ENCODE measurements around the gene DOCK7.
"Not testable (repeated sequence)": the region's sequence is repeated elsewhere in the genome, so short reads cannot be mapped to it uniquely, and the experiment has no call there.

DOCK7 gene

GRCh38 chr1:62612770-62613169 is 75.4 kb downstream of the DOCK7 start:
- H3K27me3 ChIP-seq (ENCODE audit: low read length), result no peaks in the 10 kb centered on the region
- H3K79me2 ChIP-seq (ENCODE audit: insufficient read depth, low read length), result no peaks in the 10 kb centered on the region
- H3K36me3 ChIP-seq (ENCODE audit: low read length), result no peaks in the 10 kb centered on the region
- TF ChIP-seq EZH2phosphoT487 (conservative IDR thresholded peaks at IDR 0.05; ENCODE audit: low read length), result no peak
- TF ChIP-seq CTCF (IDR thresholded peaks at IDR 0.05; ENCODE audit: insufficient read depth, low read length, poor library complexity, severe bottlenecking), result no peak
- peak overlapping the region; percentile 43 for H3K27ac ChIP-seq (ENCODE audit: low read depth, low read length)
- no peak overlapping the region for H3K4me3 ChIP-seq (ENCODE audit: insufficient read depth, low read length, poor library complexity, severe bottlenecking)
- H3K9me2 ChIP-seq (replicated peaks; ENCODE audit: insufficient read depth, low read length), result no peaks in the 10 kb centered on the region
- no peaks in the 10 kb centered on the region for H3K9me3 ChIP-seq (ENCODE audit: insufficient read depth, low read length)
- no peak overlapping the region for H3K9ac ChIP-seq (ENCODE audit: low read length)
- H3K4me2 ChIP-seq (ENCODE audit: low read depth, low read length, poor library complexity, severe bottlenecking), result peak overlapping the region; percentile 70
- peak overlapping the region; percentile 52 for H2AFZ ChIP-seq (ENCODE audit: low read depth, low read length, severe bottlenecking)
- no peaks in the 10 kb centered on the region for H4K20me1 ChIP-seq (ENCODE audit: low read depth, low read length)
- H3F3A ChIP-seq (ENCODE audit: insufficient read depth), result no peaks in the 10 kb centered on the region

- not testable (repeated sequence) for H3F3A ChIP-seq (ENCODE audit: insufficient read depth); H3K79me2 ChIP-seq (ENCODE audit: insufficient read depth, low read length); H2AFZ ChIP-seq (ENCODE audit: low read depth, low read length, severe bottlenecking); H3K27me3 ChIP-seq (ENCODE audit: low read length); H3K4me3 ChIP-seq (ENCODE audit: insufficient read depth, low read length, poor library complexity, severe bottlenecking); H3K4me2 ChIP-seq (ENCODE audit: low read depth, low read length, poor library complexity, severe bottlenecking); H3K36me3 ChIP-seq (ENCODE audit: low read length); H4K20me1 ChIP-seq (ENCODE audit: low read depth, low read length); H3K9ac ChIP-seq (ENCODE audit: low read length); H3K27ac ChIP-seq (ENCODE audit: low read depth, low read length); H3K9me2 ChIP-seq (replicated peaks; ENCODE audit: insufficient read depth, low read length); H3K9me3 ChIP-seq (ENCODE audit: insufficient read depth, low read length)
These were observed 77.6 kb downstream of the DOCK7 start for GRCh38 chr1:62610588-62610987.

GRCh38 chr1:62608905-62609304 is 79.3 kb downstream of the DOCK7 start:
- Histone ChIP-seq H3K27ac (ENCODE audit: low read depth, low read length) (no peak overlapping the region), H3K4me2 (ENCODE audit: low read depth, low read length, poor library complexity, severe bottlenecking) (no peak overlapping the region), H3K79me2 (ENCODE audit: insufficient read depth, low read length) (no peaks in the 10 kb centered on the region), H2AFZ (ENCODE audit: low read depth, low read length, severe bottlenecking) (no peak overlapping the region), H3K9me3 (ENCODE audit: insufficient read depth, low read length) (no peaks in the 10 kb centered on the region), H3F3A (ENCODE audit: insufficient read depth) (no peaks in the 10 kb centered on the region), H3K9me2 (replicated peaks; ENCODE audit: insufficient read depth, low read length) (no peaks in the 10 kb centered on the region), H3K9ac (ENCODE audit: low read length) (no peak overlapping the region), H3K27me3 (ENCODE audit: low read length) (no peaks in the 10 kb centered on the region), H3K36me3 (ENCODE audit: low read length) (no peaks in the 10 kb centered on the region), H3K4me3 (ENCODE audit: insufficient read depth, low read length, poor library complexity, severe bottlenecking) (no peak overlapping the region), H4K20me1 (ENCODE audit: low read depth, low read length) (no peaks in the 10 kb centered on the region)
- TF ChIP-seq EZH2phosphoT487 (conservative IDR thresholded peaks at IDR 0.05; ENCODE audit: low read length) (no peak), CTCF (IDR thresholded peaks at IDR 0.05; ENCODE audit: insufficient read depth, low read length, poor library complexity, severe bottlenecking) (no peak)

- Histone ChIP-seq H3K9me3 (ENCODE audit: insufficient read depth, low read length) (no peaks in the 10 kb centered on the region), H3F3A (ENCODE audit: insufficient read depth) (no peaks in the 10 kb centered on the region), H3K4me2 (ENCODE audit: low read depth, low read length, poor library complexity, severe bottlenecking) (no peak overlapping the region), H3K36me3 (ENCODE audit: low read length) (no peaks in the 10 kb centered on the region), H3K79me2 (ENCODE audit: insufficient read depth, low read length) (no peaks in the 10 kb centered on the region), H2AFZ (ENCODE audit: low read depth, low read length, severe bottlenecking) (no peak overlapping the region), H3K9me2 (replicated peaks; ENCODE audit: insufficient read depth, low read length) (no peaks in the 10 kb centered on the region), H3K27ac (ENCODE audit: low read depth, low read length) (no peak overlapping the region), H4K20me1 (ENCODE audit: low read depth, low read length) (no peaks in the 10 kb centered on the region), H3K9ac (ENCODE audit: low read length) (no peak overlapping the region), H3K4me3 (ENCODE audit: insufficient read depth, low read length, poor library complexity, severe bottlenecking) (no peak overlapping the region), H3K27me3 (ENCODE audit: low read length) (no peaks in the 10 kb centered on the region)
- TF ChIP-seq CTCF (IDR thresholded peaks at IDR 0.05; ENCODE audit: insufficient read depth, low read length, poor library complexity, severe bottlenecking) (no peak), EZH2phosphoT487 (conservative IDR thresholded peaks at IDR 0.05; ENCODE audit: low read length) (no peak)
These were observed 86.7 kb downstream of the DOCK7 start for GRCh38 chr1:62601457-62601856.

Data from SU-DHL-6 (cell line).